Lower leg skin (tissue), 3 donors: Measurements from ENCODE around the gene MLLT3.

ENCODE experiments used
- POLR2A ChIP-seq, 2 donors: fragments of 450-650 bp; IDR thresholded peaks; one replicate each; pipeline ENCODE4 v1.6.1; 2016 to 2017; ENCODE audit warnings: antibody characterized with exemption in 2 of 2, mild to moderate bottlenecking in 1 of 2, moderate library complexity in 1 of 2
- TF ChIP-seq, protein P1 (sequence below), 3 donors: fragments of 450-650 bp; IDR thresholded peaks; one replicate each; pipeline ENCODE4 v1.5.1; 2016; ENCODE audit warnings: antibody characterized with exemption in 3 of 3, mild to moderate bottlenecking in 3 of 3, moderate library complexity in 2 of 3

- TF ChIP-seq, protein P1, sequence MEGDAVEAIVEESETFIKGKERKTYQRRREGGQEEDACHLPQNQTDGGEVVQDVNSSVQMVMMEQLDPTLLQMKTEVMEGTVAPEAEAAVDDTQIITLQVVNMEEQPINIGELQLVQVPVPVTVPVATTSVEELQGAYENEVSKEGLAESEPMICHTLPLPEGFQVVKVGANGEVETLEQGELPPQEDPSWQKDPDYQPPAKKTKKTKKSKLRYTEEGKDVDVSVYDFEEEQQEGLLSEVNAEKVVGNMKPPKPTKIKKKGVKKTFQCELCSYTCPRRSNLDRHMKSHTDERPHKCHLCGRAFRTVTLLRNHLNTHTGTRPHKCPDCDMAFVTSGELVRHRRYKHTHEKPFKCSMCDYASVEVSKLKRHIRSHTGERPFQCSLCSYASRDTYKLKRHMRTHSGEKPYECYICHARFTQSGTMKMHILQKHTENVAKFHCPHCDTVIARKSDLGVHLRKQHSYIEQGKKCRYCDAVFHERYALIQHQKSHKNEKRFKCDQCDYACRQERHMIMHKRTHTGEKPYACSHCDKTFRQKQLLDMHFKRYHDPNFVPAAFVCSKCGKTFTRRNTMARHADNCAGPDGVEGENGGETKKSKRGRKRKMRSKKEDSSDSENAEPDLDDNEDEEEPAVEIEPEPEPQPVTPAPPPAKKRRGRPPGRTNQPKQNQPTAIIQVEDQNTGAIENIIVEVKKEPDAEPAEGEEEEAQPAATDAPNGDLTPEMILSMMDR (IDR thresholded peaks at IDR 0.05) = no peak
- TF ChIP-seq POLR2A (IDR thresholded peaks at IDR 0.05) = no peak
These were observed 128.3 kb downstream of the MLLT3 start for GRCh38 chr9:20494035-20494434.
